HepG2 (cell line): ENCODE results near the gene SCAF8. TPM values are rescaled to one million over a fixed set of nuclear protein-coding genes. Genes with fewer than 3 reads are reported as not detected.

Experiments used
- ATAC-seq: fragments of 200-7000 bp; cut with Tn5 transposase; 3 replicates; pipeline ENCODE4 v1.9.1; 2020; ENCODE audit warnings: mild to moderate bottlenecking, moderate library complexity
- BruUV-seq: library from RNA; stranded (reverse); fragments of 400-500 nt; replicated peaks from 2 replicates; lab custom pipeline; 2021; lab: Mats Ljungman, UMichigan
- CTCF ChIA-PET: fragments of 300-600 bp; formaldehyde crosslinking; extraction: SDS; loops from one replicate; lab custom pipeline; 2021; ENCODE audit warnings: low total read pairs, inconsistent platforms, low intra/inter-chr PET ratio; lab: Yijun Ruan, JAX
- POLR2A ChIA-PET: fragments of 350-600 bp; sonication (Branson Sonifier 250); formaldehyde crosslinking; loops from one replicate; lab custom pipeline; 2020; ENCODE audit warnings: antibody characterized with exemption, inconsistent platforms; lab: Yijun Ruan, JAX
- DNase-seq: peaks from one replicate; pipeline ENCODE4 v3.0.0-alpha.2; 2015; ENCODE audit warnings: low spot score
- FAIRE-seq: peaks from 3 replicates; lab custom pipeline; 2011; peaks lifted over from hg19 to GRCh38; lab: Jason Lieb, UNC
- H2AFZ ChIP-seq: one replicate; pipeline ENCODE4 v1.6.1; 2011; ENCODE audit warnings: low read length, inconsistent platforms
- H3K27ac ChIP-seq: fragments of 300-600 bp; 3 replicates; pipeline ENCODE4 v1.8.0; 2011; ENCODE audit warnings: mixed run types, mild to moderate bottlenecking, mixed read lengths, low read length, inconsistent platforms; ENCODE audit not compliant: insufficient read depth; ENCODE audit errors: extremely low read length
- H3K27me3 ChIP-seq, 2 experiments: fragments of 200-600 bp in 1 of 2; 2 replicates in 1 of 2; 3 replicates in 1 of 2; pipeline versions ENCODE4 v1.6.0 to v1.8.0; 2011; ENCODE audit warnings: low read length in 2 of 2, mild to moderate bottlenecking in 2 of 2, moderate library complexity in 2 of 2, inconsistent platforms in 1 of 2; ENCODE audit not compliant: insufficient read depth in 2 of 2, control insufficient read depth in 1 of 2
- H3K36me3 ChIP-seq, 2 experiments: fragments of 200-600 bp in 1 of 2; replicated peaks in 1 of 2; 2 replicates in 1 of 2; 3 replicates in 1 of 2; pipeline versions ENCODE4 v1.5.1 to v1.8.0; 2011; ENCODE audit warnings: low read length in 2 of 2, inconsistent platforms in 1 of 2; ENCODE audit not compliant: insufficient read depth in 2 of 2, control insufficient read depth in 1 of 2
- H3K4me1 ChIP-seq: 2 replicates; pipeline ENCODE4 v1.5.1; 2012; ENCODE audit warnings: low read length, inconsistent platforms; ENCODE audit not compliant: insufficient read depth
- H3K4me2 ChIP-seq: 2 replicates; pipeline ENCODE4 v1.6.0; 2011; ENCODE audit warnings: low read depth, low read length, inconsistent platforms
- H3K4me3 ChIP-seq, 3 experiments: fragments of 200-600 bp in 1 of 3; sonication (generic), shearing (Covaris generic) in 1 of 3; replicated peaks in 1 of 3; 2 replicates each; pipeline ENCODE4 v1.5.1; 2011 to 2016; ENCODE audit warnings: low read length in 3 of 3, inconsistent platforms in 2 of 3, low read depth in 2 of 3, mild to moderate bottlenecking in 2 of 3, control low read depth in 1 of 3, mixed read lengths in 1 of 3; ENCODE audit not compliant: insufficient read depth in 1 of 3
- H3K79me2 ChIP-seq: one replicate; pipeline ENCODE4 v1.6.1; 2011; ENCODE audit warnings: low read length, inconsistent platforms; ENCODE audit not compliant: insufficient read depth
- H3K9ac ChIP-seq: 2 replicates; pipeline ENCODE4 v1.6.0; 2011; ENCODE audit warnings: mild to moderate bottlenecking, low read depth, low read length, inconsistent platforms; ENCODE audit not compliant: insufficient read depth
- H3K9me3 ChIP-seq: 2 replicates; pipeline ENCODE4 v1.5.1; 2012; ENCODE audit warnings: mild to moderate bottlenecking, low read length
- H4K20me1 ChIP-seq: 2 replicates; pipeline ENCODE4 v1.6.0; 2011; ENCODE audit warnings: inconsistent platforms, mild to moderate bottlenecking, low read length, moderate library complexity; ENCODE audit not compliant: insufficient read depth
- CC2D1A ChIP-seq: sonication (generic); formaldehyde crosslinking; IDR thresholded peaks from 2 replicates; pipeline ENCODE4 v1.8.1; 2023; ENCODE audit warnings: mild to moderate bottlenecking, missing genetic modification reagents
- FOXK1 ChIP-seq: sonication (generic); formaldehyde crosslinking; IDR thresholded peaks from 2 replicates; pipeline ENCODE4 v1.4.0; 2020; ENCODE audit warnings: low read depth, missing genetic modification reagents, borderline replicate concordance
- HINFP ChIP-seq: sonication (generic); formaldehyde crosslinking; IDR thresholded peaks from 2 replicates; pipeline ENCODE4 v1.4.0; 2020; ENCODE audit warnings: low read depth, mild to moderate bottlenecking, missing genetic modification reagents
- POLR2G ChIP-seq: fragments of 200-400 bp; formaldehyde crosslinking; IDR thresholded peaks from 2 replicates; pipeline ENCODE4 v1.6.1; 2018; ENCODE audit warnings: mild to moderate bottlenecking, low read depth, low read length, moderate library complexity
- SMAD1 ChIP-seq: sonication (generic); formaldehyde crosslinking; IDR thresholded peaks from 2 replicates; pipeline ENCODE4 v1.4.0; 2020; ENCODE audit warnings: missing genetic modification reagents, low read depth, mild to moderate bottlenecking, borderline replicate concordance
- TCF12 ChIP-seq, 2 experiments: fragments of 450-650 bp in 1 of 2; sonication (generic) in 1 of 2; formaldehyde crosslinking in 1 of 2; IDR thresholded peaks; 2 replicates each; pipeline versions ENCODE4 v1.6.1 to v1.8.0; 2017 to 2022; ENCODE audit warnings: antibody characterized with exemption in 1 of 2, mild to moderate bottlenecking in 1 of 2, missing genetic modification reagents in 1 of 2, moderate library complexity in 1 of 2
- TFDP2 ChIP-seq: sonication (generic); formaldehyde crosslinking; IDR thresholded peaks from 2 replicates; pipeline ENCODE4 v1.4.0; 2020; ENCODE audit warnings: missing genetic modification reagents
- UBTF ChIP-seq: sonication (generic); formaldehyde crosslinking; IDR thresholded peaks from 2 replicates; pipeline ENCODE4 v1.4.0; 2020; ENCODE audit warnings: mild to moderate bottlenecking, missing genetic modification reagents
- ZBTB44 ChIP-seq: sonication (generic); formaldehyde crosslinking; IDR thresholded peaks from 2 replicates; pipeline ENCODE4 v1.4.0; 2020; ENCODE audit warnings: missing genetic modification reagents
- ZNF12 ChIP-seq: sonication (generic); formaldehyde crosslinking; IDR thresholded peaks from 2 replicates; pipeline ENCODE4 v1.5.0; 2020; ENCODE audit warnings: missing genetic modification reagents
- ZNF34 ChIP-seq: sonication (generic); formaldehyde crosslinking; IDR thresholded peaks from 2 replicates; pipeline ENCODE4 v1.4.0; 2020; ENCODE audit warnings: mild to moderate bottlenecking, missing genetic modification reagents, borderline replicate concordance
- ZNF484 ChIP-seq: sonication (generic); formaldehyde crosslinking; IDR thresholded peaks from 2 replicates; pipeline ENCODE4 v1.5.1; 2020; ENCODE audit warnings: mild to moderate bottlenecking, low read depth, missing genetic modification reagents, borderline replicate concordance
- ZSCAN9 ChIP-seq: IDR thresholded peaks from 2 replicates; pipeline ENCODE4 v1.6.1; 2016; ENCODE audit warnings: borderline replicate concordance
- whole genome bisulfite sequencing: methylation state at CpG from one replicate; pipeline ENCODE4 v1.1.6; 2017; ENCODE audit warnings: low lambda C conversion rate; 5-methylcytosine and 5-hydroxymethylcytosine counted together
- in situ Hi-C: cut with HindIII; loops from 2 replicates; pipeline ENCODE4 v1.10.0; 2017; ENCODE audit warnings: low pct_unique_long_range_greater_than_20kb; ENCODE audit not compliant: extremely low pct_ligation_motif_present
- intact Hi-C: fragments of 100-400 bp; cut with micrococcal nuclease; formaldehyde crosslinking; loops from one replicate; pipeline ENCODE4 v1.10.0; 2022; ENCODE audit not compliant: unreplicated experiment
- polyA plus RNA-seq, 8 experiments: library from polyadenylated mRNA; depleted of rRNA in 3 of 8; stranded (reverse) in 7 of 8; unstranded in 1 of 8; fragments of >200 nt; fragmentation: Illumina TruSeq in 4 of 8; extraction: Trizol in 4 of 8; gene quantifications; 2 replicates each; pipeline versions ENCODE4 v1.2.1 to v1.2.3, GENCODE V29; 2011 to 2016; ENCODE audit warnings: low read depth in 4 of 8, missing spikeins in 1 of 8, mixed read lengths in 1 of 8; ENCODE audit not compliant: insufficient read depth in 1 of 8
- total RNA-seq, 5 experiments: library from RNA; depleted of rRNA; stranded (reverse); fragments of >200 nt; fragmentation: Illumina TruSeq; extraction: Trizol; gene quantifications; 2 replicates each; pipeline ENCODE4 v1.2.3, GENCODE V29; 2016; ENCODE audit warnings: low read depth in 1 of 5

SCAF8 gene
- total and polyA plus RNA-seq, 2 of the 13 experiments (the other 11 are each of a cell fraction or from before 2014, with no cell fraction given) = 15.3 to 40.8 TPM

- no peak for TF ChIP-seq UBTF (CRISPR knock-in tag)
Observed at GRCh38 chr6:154805288-154805911, 72.2 kb downstream of the SCAF8 start (continued).

GRCh38 chr6:154806804-154807203 is 73.6 kb downstream of the SCAF8 start:
- BruUV-seq = no TSS peak
- intact Hi-C loops = loop anchor here (10.0 kb wide), 1 partner anchor 302 kb away; no protein-coding TSS in a partner anchor
- CTCF ChIA-PET = interaction anchor here (4.4 kb wide), 1 partner anchor 131 kb away, joined by 63 read pairs; no protein-coding TSS in a partner anchor
- TF ChIP-seq POLR2G (no peak), ZBTB44 (no peak), HINFP (CRISPR knock-in tag) (no peak), CC2D1A (CRISPR knock-in tag) (no peak), TCF12 (IDR thresholded peaks at IDR 0.05) (no peak), TCF12 (CRISPR knock-in tag; IDR thresholded peaks at IDR 0.05) (no peak), ZNF484 (no peak), SMAD1 (CRISPR knock-in tag) (no peak), ZNF12 (CRISPR knock-in tag) (no peak), ZSCAN9 (no peak), TFDP2 (CRISPR knock-in tag) (no peak), ZNF34 (CRISPR knock-in tag) (no peak), FOXK1 (CRISPR knock-in tag) (no peak)

More at GRCh38 chr6:154806804-154807203, 73.6 kb downstream of the SCAF8 start:
- H3K4me3 ChIP-seq = no peak overlapping the region
- ATAC-seq = no peak
- H3K4me2 ChIP-seq = no peak overlapping the region
- no peak overlapping the region for H3K27ac ChIP-seq
- H3K79me2 ChIP-seq = no peaks in the 10 kb centered on the region
- no peak for FAIRE-seq
- no peak overlapping the region for H2AFZ ChIP-seq
- no peaks in the 10 kb centered on the region for H4K20me1 ChIP-seq
- H3K9me3 ChIP-seq = no peaks in the 10 kb centered on the region
- H3K9ac ChIP-seq = no peak overlapping the region
- 94% methylated on average over 3 of the region's 3 CpGs for WGBS
- POLR2A ChIA-PET = no interaction called here
- peaks cover 10% of the 10 kb centered on the region; the same call in 1 of the 2 replicates for H3K4me1 ChIP-seq
- DNase-seq = no peak
- H3K27me3 ChIP-seq = no peaks in the 10 kb centered on the region
- peaks cover 18 to 86% of the 10 kb centered on the region in 2 experiments for H3K36me3 ChIP-seq
- in situ Hi-C loops = loop anchor here (5.0 kb wide), 1 partner anchor 130 kb away; no protein-coding TSS in a partner anchor
